ENCODE results near the gene LRRC32. TPM values are rescaled to one million over a fixed set of nuclear protein-coding genes. Genes with fewer than 3 reads are reported as not detected.
A peak's percentile ranks its signal among the peaks of the same experiment; 100 is the strongest.

The LRRC32 gene
- polyA plus RNA-seq, 1 donor (not counting 4 experiments of a cell fraction or from before 2014, with no cell fraction given), result not detected

DNA sequence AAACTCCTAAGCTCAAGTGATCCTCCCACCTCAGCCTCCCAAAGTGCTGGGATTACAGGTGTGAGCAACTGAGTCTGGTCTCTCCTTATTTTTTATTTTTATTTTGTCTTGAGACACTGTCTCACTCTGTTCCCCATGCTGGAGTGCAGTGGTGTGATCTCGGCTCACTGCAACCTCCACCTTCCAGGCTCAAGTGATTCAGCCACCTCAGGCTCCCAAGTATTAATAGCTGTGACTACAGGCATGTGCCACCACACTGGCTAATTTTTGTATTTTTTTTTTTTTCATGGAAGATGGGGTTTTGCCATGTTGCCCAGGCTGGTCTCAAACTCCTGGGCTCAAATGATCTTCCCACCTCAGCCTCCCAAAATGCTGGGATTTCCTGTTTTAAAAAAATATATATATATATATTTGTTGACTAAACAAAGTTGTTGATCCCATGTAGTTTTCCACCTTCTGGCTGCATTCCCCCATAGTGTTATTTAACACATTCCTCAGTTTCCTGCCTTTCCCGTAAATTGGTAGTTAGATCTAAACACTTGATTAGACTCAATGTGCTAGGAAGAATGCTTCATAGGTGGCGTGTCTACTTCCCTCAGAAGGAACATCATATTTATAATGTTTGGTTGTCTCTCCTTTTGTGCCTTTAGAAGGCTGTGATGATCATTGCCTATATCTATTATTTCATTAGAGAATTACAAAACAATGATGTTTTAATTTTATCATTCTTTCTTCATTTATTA is 38.8 kb downstream of the LRRC32 start:
- Histone ChIP-seq H2AFZ (ENCODE audit: control insufficient read depth, low read length) (no peak overlapping the region), H3K9ac (ENCODE audit: control insufficient read depth, extremely low read depth, insufficient read depth, low read length) (no peak overlapping the region), H3K79me2 (ENCODE audit: control insufficient read depth, insufficient read depth, low read length) (no peaks in the 10 kb centered on the region), H3K4me3 (ENCODE audit: control insufficient read depth in 2 of 3, extremely low read depth in 1 of 3, insufficient read depth in 2 of 3, low read depth in 1 of 3, low read length in 3 of 3) (no peak overlapping the region), H3K4me1 (ENCODE audit: control insufficient read depth, extremely low read depth, insufficient read depth, low read length) (peaks cover 4% of the 10 kb centered on the region), H3K27ac (ENCODE audit: control insufficient read depth, insufficient read depth, low read length) (no peak overlapping the region), H3K4me2 (ENCODE audit: control insufficient read depth, extremely low read depth, insufficient read depth, low read depth, low read length) (no peak overlapping the region), H4K20me1 (ENCODE audit: control insufficient read depth, extremely low read depth, insufficient read depth, low read length) (no peaks in the 10 kb centered on the region), H3K27me3 (ENCODE audit: control insufficient read depth, extremely low read depth, insufficient read depth, low read length) (peaks cover 8% of the 10 kb centered on the region), H3K9me3 (ENCODE audit: control insufficient read depth, low read depth, low read length) (no peaks in the 10 kb centered on the region), H3K9me1 (ENCODE audit: control insufficient read depth, extremely low read depth, insufficient read depth, low read length) (no peaks in the 10 kb centered on the region), H3K36me3 (ENCODE audit: control insufficient read depth in 2 of 2, extremely low read depth in 1 of 2, insufficient read depth in 2 of 2, low read length in 2 of 2) (no peaks in the 10 kb centered on the region)
- dilution Hi-C loops (cut with MboI; ENCODE audit: extremely low pct_ligation_motif_present, low sequenced_read_pairs), result no loop called here
- DNase-seq (ENCODE audit: low read depth, low spot score) (no peak), FAIRE-seq (no peak)
- TF ChIP-seq EZH2 (IDR thresholded peaks at IDR 0.05; ENCODE audit: low read length), result no peak
- TF ChIP-seq, protein P1, sequence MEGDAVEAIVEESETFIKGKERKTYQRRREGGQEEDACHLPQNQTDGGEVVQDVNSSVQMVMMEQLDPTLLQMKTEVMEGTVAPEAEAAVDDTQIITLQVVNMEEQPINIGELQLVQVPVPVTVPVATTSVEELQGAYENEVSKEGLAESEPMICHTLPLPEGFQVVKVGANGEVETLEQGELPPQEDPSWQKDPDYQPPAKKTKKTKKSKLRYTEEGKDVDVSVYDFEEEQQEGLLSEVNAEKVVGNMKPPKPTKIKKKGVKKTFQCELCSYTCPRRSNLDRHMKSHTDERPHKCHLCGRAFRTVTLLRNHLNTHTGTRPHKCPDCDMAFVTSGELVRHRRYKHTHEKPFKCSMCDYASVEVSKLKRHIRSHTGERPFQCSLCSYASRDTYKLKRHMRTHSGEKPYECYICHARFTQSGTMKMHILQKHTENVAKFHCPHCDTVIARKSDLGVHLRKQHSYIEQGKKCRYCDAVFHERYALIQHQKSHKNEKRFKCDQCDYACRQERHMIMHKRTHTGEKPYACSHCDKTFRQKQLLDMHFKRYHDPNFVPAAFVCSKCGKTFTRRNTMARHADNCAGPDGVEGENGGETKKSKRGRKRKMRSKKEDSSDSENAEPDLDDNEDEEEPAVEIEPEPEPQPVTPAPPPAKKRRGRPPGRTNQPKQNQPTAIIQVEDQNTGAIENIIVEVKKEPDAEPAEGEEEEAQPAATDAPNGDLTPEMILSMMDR (optimal IDR thresholded peaks at IDR 0.05 in 1 of 3, IDR thresholded peaks at IDR 0.05 in 1 of 3, conservative IDR thresholded peaks at IDR 0.05 in 1 of 3; ENCODE audit: extremely low read depth in 1 of 3, insufficient read depth in 2 of 3, low read length in 3 of 3), result no peak

DNA sequence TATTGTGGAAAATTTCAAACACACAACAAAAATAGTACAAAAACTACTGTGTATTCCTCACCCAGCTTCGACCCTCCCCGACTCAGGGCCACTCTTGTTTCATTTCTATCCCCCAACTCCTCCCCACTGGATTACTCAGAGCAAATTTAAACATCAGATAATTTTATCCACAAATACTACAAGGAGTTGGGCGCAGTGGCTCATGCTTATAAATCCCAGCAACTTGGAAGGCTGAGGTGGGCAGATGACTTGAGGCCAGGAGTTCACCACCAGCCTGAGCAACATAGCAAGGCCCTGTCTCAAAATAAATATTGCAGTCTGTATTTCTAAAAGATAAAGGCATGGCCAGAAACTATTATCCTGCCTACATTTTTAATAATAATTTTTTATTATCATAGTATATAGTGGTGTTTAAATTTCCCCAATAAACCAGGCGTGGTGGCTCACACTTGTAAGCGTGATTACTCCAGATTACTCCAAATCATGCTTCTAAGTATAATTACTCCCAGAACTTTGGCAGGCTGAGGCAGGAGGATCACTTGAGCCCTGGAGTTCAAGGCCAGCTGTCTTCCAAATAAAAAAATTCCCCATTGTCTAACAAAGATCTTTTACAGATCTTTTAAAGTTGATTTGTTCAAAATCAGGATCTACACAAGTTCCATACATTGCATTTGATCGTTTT is 39.8 kb downstream of the LRRC32 start:
- peak overlapping the region; percentile 68 for H2AFZ ChIP-seq (ENCODE audit: control insufficient read depth, low read length)
- no peak overlapping the region for H3K4me2 ChIP-seq (ENCODE audit: control insufficient read depth, extremely low read depth, insufficient read depth, low read depth, low read length)

More for the DNA sequence above, 39.8 kb downstream of the LRRC32 start:
- TF ChIP-seq, protein P1 (optimal IDR thresholded peaks at IDR 0.05 in 1 of 3, IDR thresholded peaks at IDR 0.05 in 1 of 3, conservative IDR thresholded peaks at IDR 0.05 in 1 of 3; ENCODE audit: extremely low read depth in 1 of 3, insufficient read depth in 2 of 3, low read length in 3 of 3), result no peak
- TF ChIP-seq EZH2 (IDR thresholded peaks at IDR 0.05; ENCODE audit: low read length), result no peak
- peaks cover 2% of the 10 kb centered on the region for H3K9me3 ChIP-seq (ENCODE audit: control insufficient read depth, low read depth, low read length)
- H3K27me3 ChIP-seq (ENCODE audit: control insufficient read depth, extremely low read depth, insufficient read depth, low read length), result peaks cover 5% of the 10 kb centered on the region
- H3K4me1 ChIP-seq (ENCODE audit: control insufficient read depth, extremely low read depth, insufficient read depth, low read length), result peaks cover 4% of the 10 kb centered on the region
- H3K27ac ChIP-seq (ENCODE audit: control insufficient read depth, insufficient read depth, low read length), result no peak overlapping the region
- FAIRE-seq (no peak), DNase-seq (ENCODE audit: low read depth, low spot score) (no peak)
- no peaks in the 10 kb centered on the region for H3K9me1 ChIP-seq (ENCODE audit: control insufficient read depth, extremely low read depth, insufficient read depth, low read length)
- no peaks in the 10 kb centered on the region for H4K20me1 ChIP-seq (ENCODE audit: control insufficient read depth, extremely low read depth, insufficient read depth, low read length)
- no peak overlapping the region for H3K9ac ChIP-seq (ENCODE audit: control insufficient read depth, extremely low read depth, insufficient read depth, low read length)
- H3K36me3 ChIP-seq (ENCODE audit: control insufficient read depth in 2 of 2, extremely low read depth in 1 of 2, insufficient read depth in 2 of 2, low read length in 2 of 2), result no peaks in the 10 kb centered on the region
- H3K4me3 ChIP-seq (ENCODE audit: control insufficient read depth in 2 of 3, extremely low read depth in 1 of 3, insufficient read depth in 2 of 3, low read depth in 1 of 3, low read length in 3 of 3), result no peak overlapping the region
- dilution Hi-C loops (cut with MboI; ENCODE audit: extremely low pct_ligation_motif_present, low sequenced_read_pairs), result no loop called here
- no peaks in the 10 kb centered on the region for H3K79me2 ChIP-seq (ENCODE audit: control insufficient read depth, insufficient read depth, low read length)

Data from keratinocyte (primary cell).